ENCODE measurements around the gene TBC1D10A. TPM values are rescaled to one million over a fixed set of nuclear protein-coding genes. Genes with fewer than 3 reads are reported as not detected.

Gene TBC1D10A
- total RNA-seq, 1 donor from 2014 or later, result 29.6 TPM

DNA sequence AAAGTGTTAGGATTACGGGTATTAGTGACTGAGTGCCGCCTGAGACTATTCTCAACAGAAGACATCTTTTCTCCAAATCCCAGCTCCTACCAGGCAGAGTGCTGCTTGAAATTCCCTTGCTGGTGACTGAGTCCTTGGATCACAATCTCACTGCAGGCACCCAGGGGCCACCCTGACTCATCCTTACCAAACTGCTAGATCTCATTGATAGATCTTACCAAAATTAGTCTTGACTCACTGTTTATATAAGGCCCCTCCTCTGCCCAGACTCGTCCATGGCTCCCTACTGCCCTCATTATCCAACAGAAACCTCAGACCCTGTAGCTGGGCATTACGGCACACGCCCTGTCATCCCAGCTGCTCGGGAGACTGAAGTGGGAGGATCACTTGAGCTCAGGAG, 14.7 kb downstream of the TBC1D10A start:
- H3K27me3 ChIP-seq, result no peaks in the 10 kb centered on the region
- peaks cover 88% of the 10 kb centered on the region for H3K4me1 ChIP-seq
- peak overlapping the region; percentile 89 for H3K27ac ChIP-seq
- no peak for ATAC-seq
- intact Hi-C loops (cut with DNase I), result no loop called here
- H3K36me3 ChIP-seq, result no peaks in the 10 kb centered on the region
- TF ChIP-seq, protein P1, sequence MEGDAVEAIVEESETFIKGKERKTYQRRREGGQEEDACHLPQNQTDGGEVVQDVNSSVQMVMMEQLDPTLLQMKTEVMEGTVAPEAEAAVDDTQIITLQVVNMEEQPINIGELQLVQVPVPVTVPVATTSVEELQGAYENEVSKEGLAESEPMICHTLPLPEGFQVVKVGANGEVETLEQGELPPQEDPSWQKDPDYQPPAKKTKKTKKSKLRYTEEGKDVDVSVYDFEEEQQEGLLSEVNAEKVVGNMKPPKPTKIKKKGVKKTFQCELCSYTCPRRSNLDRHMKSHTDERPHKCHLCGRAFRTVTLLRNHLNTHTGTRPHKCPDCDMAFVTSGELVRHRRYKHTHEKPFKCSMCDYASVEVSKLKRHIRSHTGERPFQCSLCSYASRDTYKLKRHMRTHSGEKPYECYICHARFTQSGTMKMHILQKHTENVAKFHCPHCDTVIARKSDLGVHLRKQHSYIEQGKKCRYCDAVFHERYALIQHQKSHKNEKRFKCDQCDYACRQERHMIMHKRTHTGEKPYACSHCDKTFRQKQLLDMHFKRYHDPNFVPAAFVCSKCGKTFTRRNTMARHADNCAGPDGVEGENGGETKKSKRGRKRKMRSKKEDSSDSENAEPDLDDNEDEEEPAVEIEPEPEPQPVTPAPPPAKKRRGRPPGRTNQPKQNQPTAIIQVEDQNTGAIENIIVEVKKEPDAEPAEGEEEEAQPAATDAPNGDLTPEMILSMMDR (IDR thresholded peaks at IDR 0.05), result no peak
- no peaks in the 10 kb centered on the region for H3K9me3 ChIP-seq
- no peak overlapping the region for H3K4me3 ChIP-seq
- DNase-seq, result no peak

DNA sequence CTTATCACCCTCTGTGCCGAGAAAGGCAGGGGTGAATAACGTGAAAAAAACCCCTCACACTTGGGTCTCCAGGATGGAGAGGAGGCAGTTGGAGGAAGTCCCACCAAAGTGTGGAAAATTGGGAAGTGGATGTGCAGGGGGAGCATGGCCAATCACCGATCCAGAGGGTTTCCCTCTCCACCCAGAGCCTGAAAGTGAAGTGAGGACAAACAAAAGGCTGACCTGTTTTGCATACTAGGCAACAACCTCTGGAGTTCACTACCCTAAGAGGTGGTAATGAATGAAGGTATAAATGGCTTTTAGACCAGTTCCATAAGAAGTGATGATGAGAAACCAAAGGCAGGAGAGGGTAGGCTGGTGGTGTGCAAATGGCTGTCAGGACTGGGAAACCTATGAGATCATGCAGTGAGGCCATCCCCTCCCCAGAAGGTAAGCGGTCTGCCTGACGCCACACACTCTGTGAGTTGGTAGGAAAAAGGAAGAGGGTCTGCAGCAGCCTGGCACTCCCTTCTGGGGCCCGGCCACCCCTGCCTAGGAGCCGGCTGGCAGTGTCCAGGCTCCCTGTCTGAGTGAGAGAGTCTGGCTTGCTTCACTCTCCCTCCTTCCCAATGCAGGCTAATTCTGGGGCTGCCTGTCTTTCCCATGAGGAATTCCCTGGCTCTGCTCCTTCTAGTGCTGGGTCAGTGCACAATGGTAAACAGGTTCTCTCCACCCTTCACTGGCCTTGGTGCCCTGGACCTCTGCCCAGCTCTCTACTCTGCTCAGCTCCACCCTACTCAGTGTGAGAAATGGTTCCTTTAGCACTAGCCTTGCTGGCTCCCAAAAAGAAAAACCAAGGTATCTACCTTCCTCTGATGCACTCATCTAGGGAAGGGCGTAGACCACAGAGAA, 15.6 kb downstream of the TBC1D10A start:
- peak; percentile 83 for DNase-seq
- peak overlapping the region; percentile 89 for H3K27ac ChIP-seq
- peaks cover 88% of the 10 kb centered on the region for H3K4me1 ChIP-seq
- peak; percentile 83 for ATAC-seq
- H3K36me3 ChIP-seq, result no peaks in the 10 kb centered on the region
- H3K27me3 ChIP-seq, result no peaks in the 10 kb centered on the region
- intact Hi-C loops (cut with DNase I), result no loop called here
- TF ChIP-seq, protein P1 (IDR thresholded peaks at IDR 0.05), result no peak
- H3K4me3 ChIP-seq, result no peak overlapping the region
- H3K9me3 ChIP-seq, result no peaks in the 10 kb centered on the region

DNA sequence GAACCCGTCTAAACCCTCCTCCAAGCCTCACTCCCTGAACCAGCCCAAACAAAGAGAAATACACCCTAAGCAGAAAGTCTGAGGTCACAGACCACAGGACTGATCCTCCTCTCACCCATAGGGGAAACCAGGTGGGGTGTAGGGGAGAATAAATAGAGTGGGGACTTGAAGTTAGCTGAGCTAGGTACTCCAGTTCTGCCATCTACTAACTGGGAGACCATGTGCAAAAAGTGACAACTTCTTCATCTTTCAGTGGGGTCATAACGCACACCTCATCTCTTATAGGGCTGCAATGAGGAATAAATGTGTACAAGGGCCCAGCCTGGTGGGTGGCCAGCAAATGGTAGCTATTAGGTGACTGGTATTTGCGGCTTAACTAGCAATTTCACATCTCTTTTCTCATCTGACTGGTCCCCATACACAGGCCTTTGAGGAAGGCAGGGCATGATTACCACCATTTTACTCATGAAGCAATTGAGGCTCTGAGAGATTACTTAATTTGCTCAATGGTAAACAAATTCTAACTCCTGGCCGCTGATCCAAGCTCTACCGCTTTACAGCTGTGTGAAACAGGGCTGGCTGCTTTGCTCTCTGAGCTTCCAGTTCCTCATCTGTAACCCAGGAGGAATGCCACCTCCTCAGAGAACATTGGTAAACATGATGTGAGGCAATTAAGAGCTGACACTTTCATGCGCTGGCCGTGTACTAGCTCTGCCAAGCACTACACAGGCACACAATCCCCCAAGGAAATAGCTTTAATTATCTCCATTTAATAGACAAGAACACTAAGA, 16.6 kb downstream of the TBC1D10A start:
- peak; percentile 89 for ATAC-seq
- H3K4me1 ChIP-seq, result peaks cover 89% of the 10 kb centered on the region

DNA sequence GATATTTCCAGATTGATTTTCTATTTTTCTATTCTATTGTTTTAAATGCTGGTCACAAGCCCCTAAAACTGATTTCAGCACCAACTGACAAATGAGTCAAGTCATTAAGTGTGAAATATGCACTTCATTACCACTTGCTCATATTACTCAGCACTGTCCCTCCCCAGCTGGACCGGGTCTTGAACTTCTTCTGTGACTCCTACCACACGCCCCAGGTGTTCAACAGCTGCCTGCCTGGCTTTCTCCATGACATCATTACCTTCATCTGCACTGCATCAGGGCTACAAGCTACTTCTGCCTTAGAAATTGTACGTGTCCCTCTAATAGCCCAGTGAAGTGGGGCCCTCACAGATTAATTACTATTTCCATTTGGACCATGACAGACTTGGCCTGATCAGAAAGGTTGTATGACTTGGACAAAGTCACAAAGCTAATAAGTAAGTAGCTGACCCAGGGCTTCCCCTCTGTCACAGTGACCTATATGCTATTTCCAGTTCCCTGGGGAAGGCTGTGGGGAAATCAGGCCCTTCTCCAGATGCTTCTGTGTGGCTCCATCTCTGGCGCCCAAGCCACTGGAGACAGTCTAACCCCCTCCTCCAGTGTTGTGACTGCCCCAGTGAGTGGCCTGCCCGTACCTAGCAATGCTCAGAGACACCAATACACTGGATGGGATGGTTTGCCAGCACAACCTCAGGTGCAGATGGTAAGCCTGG, 18.1 kb downstream of the TBC1D10A start:
- intact Hi-C loops (cut with DNase I), result no loop called here
- H3K4me3 ChIP-seq, result no peak overlapping the region
- no peaks in the 10 kb centered on the region for H3K27me3 ChIP-seq
- H3K36me3 ChIP-seq, result no peaks in the 10 kb centered on the region
- H3K27ac ChIP-seq, result peak overlapping the region; percentile 89
- H3K9me3 ChIP-seq, result no peaks in the 10 kb centered on the region
- TF ChIP-seq, protein P1 (IDR thresholded peaks at IDR 0.05), result no peak
- ATAC-seq (no peak), DNase-seq (no peak)
- peaks cover 90% of the 10 kb centered on the region for H3K4me1 ChIP-seq

More for the DNA sequence above, 16.6 kb downstream of the TBC1D10A start:
- H3K27me3 ChIP-seq, result no peaks in the 10 kb centered on the region
- no peaks in the 10 kb centered on the region for H3K9me3 ChIP-seq
- no peaks in the 10 kb centered on the region for H3K36me3 ChIP-seq
- peak overlapping the region; percentile 89 for H3K27ac ChIP-seq
- intact Hi-C loops (cut with DNase I), result no loop called here
- no peak overlapping the region for H3K4me3 ChIP-seq
- TF ChIP-seq, protein P1 (IDR thresholded peaks at IDR 0.05), result no peak
- DNase-seq, result no peak

DNA sequence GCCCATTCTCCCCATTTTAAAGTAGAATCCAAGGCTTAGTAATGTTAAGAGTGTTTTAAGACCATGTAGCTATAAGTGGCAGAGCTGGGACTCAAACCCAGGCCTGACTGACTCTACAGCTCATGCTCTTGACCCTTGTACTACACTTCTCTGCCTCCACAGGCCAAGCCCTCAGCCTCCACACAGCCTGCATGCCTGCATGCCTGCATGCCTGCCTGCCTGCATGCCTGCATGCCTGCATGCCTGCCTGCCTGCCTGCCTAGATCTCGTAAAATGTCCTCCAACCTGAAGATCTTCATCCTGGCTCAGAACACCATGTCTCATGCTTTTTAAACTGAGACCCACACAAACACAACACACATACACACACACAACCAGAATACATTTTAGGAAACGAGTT, 18.6 kb downstream of the TBC1D10A start:
- DNase-seq, result no peak
- no peak for ATAC-seq
- Histone ChIP-seq H3K4me1 (peaks cover 95% of the 10 kb centered on the region), H3K27ac (peak overlapping the region; percentile 89), H3K9me3 (no peaks in the 10 kb centered on the region), H3K36me3 (no peaks in the 10 kb centered on the region), H3K27me3 (no peaks in the 10 kb centered on the region), H3K4me3 (no peak overlapping the region)
- TF ChIP-seq, protein P1 (IDR thresholded peaks at IDR 0.05), result no peak
- intact Hi-C loops (cut with DNase I), result no loop called here

Measured in upper lobe of right lung (tissue), 1 donor.